ENCODE data around the gene MOCOS. TPM values are rescaled to one million over a fixed set of nuclear protein-coding genes. Genes with fewer than 3 reads are reported as not detected.

MOCOS gene
- total RNA-seq, 1 donor from 2014 or later, result 0.21 TPM

GRCh38 chr18:36300211-36300610, 112.9 kb downstream of the MOCOS start:
- H3K27me3 Mint-ChIP-seq, result peaks cover 43% of the 10 kb centered on the region
- H3K4me1 Mint-ChIP-seq, result no peaks in the 10 kb centered on the region
- no peaks in the 10 kb centered on the region for H3K9me3 Mint-ChIP-seq
- intact Hi-C loops (cut with micrococcal nuclease), result no loop called here
- no peak for DNase-seq
- H3K36me3 Mint-ChIP-seq (ENCODE audit: low read depth), result no peaks in the 10 kb centered on the region
- H3K27ac Mint-ChIP-seq, result no peak overlapping the region
- H3K4me3 Mint-ChIP-seq, result no peak overlapping the region

DNA sequence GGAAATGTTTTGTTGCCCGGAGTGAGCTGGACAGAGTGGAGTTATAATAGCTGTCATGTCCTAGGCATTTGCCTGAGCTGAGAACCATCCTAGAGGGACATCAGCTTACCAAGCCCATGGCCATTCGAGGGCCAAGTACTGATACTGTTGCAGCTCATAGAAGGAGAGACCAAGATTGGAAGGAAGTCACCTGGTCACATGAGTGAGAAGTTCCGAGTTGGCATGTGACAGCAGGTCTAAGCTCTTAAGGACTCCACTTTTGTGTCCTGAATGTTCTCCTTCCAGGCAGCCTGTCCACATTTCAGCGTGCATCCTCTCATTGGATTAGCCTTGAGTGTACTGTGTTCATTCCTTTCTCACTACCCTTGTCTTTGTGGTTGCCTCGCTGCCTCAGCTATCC, 114.6 kb downstream of the MOCOS start:
- no peaks in the 10 kb centered on the region for H3K4me1 Mint-ChIP-seq
- H3K27me3 Mint-ChIP-seq, result peaks cover 56% of the 10 kb centered on the region
- H3K27ac Mint-ChIP-seq, result no peak overlapping the region
- H3K4me3 Mint-ChIP-seq, result no peak overlapping the region
- H3K36me3 Mint-ChIP-seq (ENCODE audit: low read depth), result no peaks in the 10 kb centered on the region
- H3K9me3 Mint-ChIP-seq, result no peaks in the 10 kb centered on the region
- DNase-seq, result no peak
- intact Hi-C loops (cut with micrococcal nuclease), result no loop called here

- H3K4me3 Mint-ChIP-seq, result no peak overlapping the region
- no peaks in the 10 kb centered on the region for H3K4me1 Mint-ChIP-seq
- no peak overlapping the region for H3K27ac Mint-ChIP-seq
- H3K27me3 Mint-ChIP-seq, result peaks cover 56% of the 10 kb centered on the region
- intact Hi-C loops (cut with micrococcal nuclease), result no loop called here
- DNase-seq, result no peak
- H3K9me3 Mint-ChIP-seq, result no peaks in the 10 kb centered on the region
- no peaks in the 10 kb centered on the region for H3K36me3 Mint-ChIP-seq (ENCODE audit: low read depth)
Observed at GRCh38 chr18:36302676-36303075, 115.4 kb downstream of the MOCOS start.

DNA sequence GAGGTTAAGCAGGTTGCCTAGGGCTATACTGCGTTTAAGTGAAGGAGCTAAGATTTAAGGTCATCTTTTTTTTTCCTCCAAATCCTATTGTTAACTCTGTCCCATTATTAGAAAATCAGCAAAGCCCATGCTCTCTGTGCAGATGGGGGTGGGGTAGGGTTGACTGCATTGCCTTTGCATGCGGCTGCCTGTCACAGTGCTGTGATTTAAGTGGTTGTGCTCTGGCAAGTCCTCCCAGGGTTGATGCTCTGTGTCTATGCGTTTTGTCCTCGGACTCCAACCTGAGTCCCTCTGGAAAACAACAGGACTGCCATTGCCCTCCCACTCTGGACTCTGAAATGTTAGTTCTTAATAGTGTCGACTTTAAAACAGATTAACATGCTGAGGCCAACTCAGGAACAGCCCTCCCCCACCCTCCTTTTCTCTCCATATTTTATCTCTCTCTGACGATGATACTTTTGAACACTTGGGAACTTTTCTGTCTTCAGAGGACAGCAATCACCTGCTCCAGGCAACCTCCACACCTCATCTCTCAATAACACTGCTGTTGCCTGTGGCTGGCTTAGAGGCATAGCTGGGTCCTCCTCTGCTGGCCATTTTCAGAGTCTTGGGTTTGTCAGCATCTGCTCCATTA, 116.0 kb downstream of the MOCOS start:
- H3K9me3 Mint-ChIP-seq, result no peaks in the 10 kb centered on the region
- no peaks in the 10 kb centered on the region for H3K4me1 Mint-ChIP-seq
- intact Hi-C loops (cut with micrococcal nuclease), result no loop called here
- H3K36me3 Mint-ChIP-seq (ENCODE audit: low read depth), result no peaks in the 10 kb centered on the region
- no peak for DNase-seq
- peaks cover 56% of the 10 kb centered on the region for H3K27me3 Mint-ChIP-seq
- no peak overlapping the region for H3K27ac Mint-ChIP-seq
- H3K4me3 Mint-ChIP-seq, result no peak overlapping the region

GRCh38 chr18:36304723-36305122, 117.4 kb downstream of the MOCOS start:
- intact Hi-C loops (cut with micrococcal nuclease), result no loop called here
- Mint-ChIP-seq H3K36me3 (ENCODE audit: low read depth) (no peaks in the 10 kb centered on the region), H3K4me3 (no peak overlapping the region), H3K4me1 (no peaks in the 10 kb centered on the region), H3K9me3 (no peaks in the 10 kb centered on the region), H3K27ac (no peak overlapping the region), H3K27me3 (peaks cover 49% of the 10 kb centered on the region)
- no peak for DNase-seq

- H3K27me3 Mint-ChIP-seq, result peaks cover 44% of the 10 kb centered on the region
- intact Hi-C loops (cut with micrococcal nuclease), result no loop called here
Observed at GRCh38 chr18:36305375-36305774, 118.1 kb downstream of the MOCOS start.

DNA sequence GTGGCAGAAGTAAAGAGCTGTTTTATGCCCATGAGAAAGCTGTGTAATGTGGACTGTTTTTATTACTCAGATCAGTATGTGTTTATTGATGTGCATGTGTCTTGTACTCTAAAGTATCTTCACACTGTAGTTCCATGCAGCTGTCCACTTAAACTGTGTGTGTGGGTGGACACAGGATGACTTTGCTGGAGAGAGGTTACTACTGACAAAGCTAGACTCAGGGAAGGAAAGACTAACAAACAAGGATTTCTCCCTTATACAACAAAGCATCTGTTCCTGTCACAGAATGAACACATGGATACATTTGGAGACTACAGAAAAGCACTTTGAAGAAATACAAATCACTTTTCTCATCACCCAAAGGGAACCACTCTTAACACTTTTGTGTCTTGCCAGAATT, 120.2 kb downstream of the MOCOS start:
- Mint-ChIP-seq H3K9me3 (no peaks in the 10 kb centered on the region), H3K4me3 (no peak overlapping the region), H3K27ac (no peak overlapping the region), H3K36me3 (ENCODE audit: low read depth) (no peaks in the 10 kb centered on the region), H3K4me1 (no peaks in the 10 kb centered on the region), H3K27me3 (peaks cover 37% of the 10 kb centered on the region)
- DNase-seq, result no peak
- intact Hi-C loops (cut with micrococcal nuclease), result no loop called here

More at GRCh38 chr18:36305375-36305774, 118.1 kb downstream of the MOCOS start:
- no peaks in the 10 kb centered on the region for H3K36me3 Mint-ChIP-seq (ENCODE audit: low read depth)
- H3K27ac Mint-ChIP-seq, result no peak overlapping the region
- no peaks in the 10 kb centered on the region for H3K4me1 Mint-ChIP-seq
- no peak overlapping the region for H3K4me3 Mint-ChIP-seq
- no peak for DNase-seq
- no peaks in the 10 kb centered on the region for H3K9me3 Mint-ChIP-seq

GRCh38 chr18:36308711-36309435, 121.6 kb downstream of the MOCOS start:
- Mint-ChIP-seq H3K27ac (no peak overlapping the region), H3K9me3 (no peaks in the 10 kb centered on the region), H3K36me3 (ENCODE audit: low read depth) (no peaks in the 10 kb centered on the region), H3K27me3 (peaks cover 28% of the 10 kb centered on the region), H3K4me3 (no peak overlapping the region), H3K4me1 (no peaks in the 10 kb centered on the region)
- intact Hi-C loops (cut with micrococcal nuclease), result no loop called here
- DNase-seq, result no peak

DNA sequence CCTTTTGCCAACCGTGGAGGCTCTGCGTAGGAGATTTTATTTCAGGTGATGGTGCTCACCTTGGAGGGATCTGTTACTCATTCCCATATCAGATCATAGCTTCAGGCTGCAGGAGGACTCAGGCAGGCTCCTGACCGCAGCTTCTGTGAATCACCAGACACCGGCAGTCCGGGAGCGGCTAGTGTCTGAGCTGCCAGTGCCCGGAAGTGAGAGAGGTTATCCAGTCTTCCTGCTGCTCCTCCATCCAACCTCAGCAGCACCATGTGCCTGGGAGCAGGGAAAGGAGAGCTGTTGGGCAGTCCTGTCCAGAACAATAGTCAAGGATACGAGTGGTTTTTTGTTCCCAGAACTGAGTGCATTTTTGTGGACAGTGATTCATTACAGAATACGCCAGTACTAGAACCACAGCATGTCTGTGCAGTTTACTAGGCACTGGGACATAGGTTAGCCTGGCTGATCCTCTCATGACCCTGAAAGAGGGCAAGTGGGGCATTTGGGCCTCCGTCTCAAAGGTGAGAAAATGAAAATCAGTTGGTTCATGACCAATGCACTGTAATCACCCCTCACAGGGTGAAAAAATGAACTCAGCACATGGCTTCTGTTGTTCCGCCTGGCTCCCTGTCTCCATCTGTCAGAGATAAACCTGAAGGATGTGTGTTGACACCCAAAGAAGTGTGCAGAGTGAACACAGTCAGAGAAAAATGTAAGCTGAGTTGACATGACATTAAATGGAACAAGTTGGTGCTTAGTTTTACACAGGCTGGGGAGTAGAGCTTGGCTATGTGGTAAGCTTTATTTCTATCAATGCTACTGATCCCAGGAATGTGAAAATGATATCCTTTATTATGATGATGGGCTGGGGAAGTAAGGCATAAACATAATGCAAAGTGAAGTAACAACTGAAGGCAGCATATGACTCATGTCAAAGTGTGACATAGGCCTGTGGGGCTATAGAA, 122.4 kb downstream of the MOCOS start:
- no peaks in the 10 kb centered on the region for H3K4me1 Mint-ChIP-seq
- no peaks in the 10 kb centered on the region for H3K9me3 Mint-ChIP-seq
- peaks cover 23% of the 10 kb centered on the region for H3K27me3 Mint-ChIP-seq
- intact Hi-C loops (cut with micrococcal nuclease), result no loop called here
- no peaks in the 10 kb centered on the region for H3K36me3 Mint-ChIP-seq (ENCODE audit: low read depth)
- no peak for DNase-seq
- no peak overlapping the region for H3K4me3 Mint-ChIP-seq
- H3K27ac Mint-ChIP-seq, result no peak overlapping the region

GRCh38 chr18:36311026-36311570, 123.8 kb downstream of the MOCOS start:
- H3K27ac Mint-ChIP-seq, result no peak overlapping the region
- peaks cover 13% of the 10 kb centered on the region for H3K27me3 Mint-ChIP-seq
- H3K4me3 Mint-ChIP-seq, result no peak overlapping the region
- no peaks in the 10 kb centered on the region for H3K9me3 Mint-ChIP-seq
- intact Hi-C loops (cut with micrococcal nuclease), result no loop called here
- H3K4me1 Mint-ChIP-seq, result no peaks in the 10 kb centered on the region
- H3K36me3 Mint-ChIP-seq (ENCODE audit: low read depth), result no peaks in the 10 kb centered on the region
- DNase-seq, result no peak

GRCh38 chr18:36312806-36313395, 125.6 kb downstream of the MOCOS start:
- Mint-ChIP-seq H3K27ac (no peak overlapping the region), H3K4me3 (no peak overlapping the region), H3K36me3 (ENCODE audit: low read depth) (no peaks in the 10 kb centered on the region)

DNA sequence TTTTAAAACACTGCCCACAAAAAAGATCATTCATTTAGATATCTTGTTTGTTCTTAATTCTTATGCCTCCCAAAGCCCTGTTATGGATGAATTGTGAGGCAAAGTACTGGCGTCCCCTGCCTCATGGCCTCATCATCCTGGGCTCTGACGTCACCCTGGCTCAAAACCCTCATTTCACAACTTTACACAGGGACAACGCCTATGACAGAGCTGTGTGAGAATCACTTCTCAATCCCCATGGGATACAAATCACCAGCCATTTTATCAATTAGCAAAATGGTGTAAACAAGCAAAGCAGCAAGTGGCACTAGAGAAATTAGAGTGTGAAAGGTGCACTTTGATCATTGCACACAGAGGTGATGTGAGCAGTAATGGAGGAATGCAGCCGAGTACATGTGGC, 126.8 kb downstream of the MOCOS start:
- Mint-ChIP-seq H3K4me1 (no peaks in the 10 kb centered on the region), H3K4me3 (no peak overlapping the region), H3K27me3 (peaks cover 4% of the 10 kb centered on the region), H3K9me3 (peaks cover 7% of the 10 kb centered on the region), H3K27ac (no peak overlapping the region), H3K36me3 (ENCODE audit: low read depth) (no peaks in the 10 kb centered on the region)
- no peak for DNase-seq
- intact Hi-C loops (cut with micrococcal nuclease), result no loop called here

More at GRCh38 chr18:36312806-36313395, 125.6 kb downstream of the MOCOS start:
- intact Hi-C loops (cut with micrococcal nuclease), result no loop called here
- Mint-ChIP-seq H3K27me3 (peaks cover 7% of the 10 kb centered on the region), H3K9me3 (no peaks in the 10 kb centered on the region), H3K4me1 (no peaks in the 10 kb centered on the region)
- DNase-seq, result no peak

- H3K27ac Mint-ChIP-seq, result no peak overlapping the region
- H3K4me3 Mint-ChIP-seq, result no peak overlapping the region
- peaks cover 7% of the 10 kb centered on the region for H3K9me3 Mint-ChIP-seq
- no peaks in the 10 kb centered on the region for H3K4me1 Mint-ChIP-seq
- peaks cover 3% of the 10 kb centered on the region for H3K27me3 Mint-ChIP-seq
- DNase-seq, result no peak
- intact Hi-C loops (cut with micrococcal nuclease), result no loop called here
- H3K36me3 Mint-ChIP-seq (ENCODE audit: low read depth), result no peaks in the 10 kb centered on the region
Observed at GRCh38 chr18:36314754-36315153, 127.5 kb downstream of the MOCOS start.

Measured in activated CD4-positive, alpha-beta T cell treated with anti-CD3 and anti-CD28 coated beads, Interleukin-2, amount 10 ng/mL, durations not matched to agents 24 days and 14 days (primary cell).